ENCODE results near the gene ZNF700.
"Not testable (repeated sequence)": the region's sequence is repeated elsewhere in the genome, so short reads cannot be mapped to it uniquely, and the experiment has no call there.

The ZNF700 gene

GRCh38 chr19:11963566-11964355, 38.9 kb downstream of the ZNF700 start:
- DNase-seq (ENCODE audit: insufficient read length, low spot score) (peak; percentile 42), FAIRE-seq (no peak)
- TF ChIP-seq POLR2A (IDR thresholded peaks at IDR 0.05; ENCODE audit: low read depth, low read length): no peak

- FAIRE-seq: no peak
- no peak for TF ChIP-seq POLR2A (IDR thresholded peaks at IDR 0.05; ENCODE audit: low read depth, low read length)
- DNase-seq (ENCODE audit: insufficient read length, low spot score): no peak
These were observed 39.6 kb downstream of the ZNF700 start for GRCh38 chr19:11964496-11964857.

- DNase-seq (ENCODE audit: insufficient read length, low spot score) (peak; percentile 66), FAIRE-seq (no peak)
- TF ChIP-seq POLR2A (IDR thresholded peaks at IDR 0.05; ENCODE audit: low read depth, low read length): no peak
These were observed 40.1 kb downstream of the ZNF700 start, which contains the start of gene ZNF763 for GRCh38 chr19:11964858-11965645. Gene ZNF763, plus strand, starts transcription at chr19:11965040. Its CDS starts 169 bp downstream, at chr19:11965209.

- DNase-seq (ENCODE audit: insufficient read length, low spot score) (no peak), FAIRE-seq (no peak)
- TF ChIP-seq POLR2A (IDR thresholded peaks at IDR 0.05; ENCODE audit: low read depth, low read length): no peak
These were observed 45.3 kb downstream of the ZNF700 start for GRCh38 chr19:11970174-11970573.

GRCh38 chr19:11971041-11971440, 46.1 kb downstream of the ZNF700 start:
- FAIRE-seq (no peak), DNase-seq (ENCODE audit: insufficient read length, low spot score) (no peak)
- TF ChIP-seq POLR2A (IDR thresholded peaks at IDR 0.05; ENCODE audit: low read depth, low read length): no peak

GRCh38 chr19:11973019-11973810, 48.3 kb downstream of the ZNF700 start:
- FAIRE-seq: no peak
- no peak for TF ChIP-seq POLR2A (IDR thresholded peaks at IDR 0.05; ENCODE audit: low read depth, low read length)
- no peak for DNase-seq (ENCODE audit: insufficient read length, low spot score)

- no peak for TF ChIP-seq POLR2A (IDR thresholded peaks at IDR 0.05; ENCODE audit: low read depth, low read length)
- FAIRE-seq: no peak
- DNase-seq (ENCODE audit: insufficient read length, low spot score): no peak
These were observed 53.7 kb downstream of the ZNF700 start for GRCh38 chr19:11978492-11979100.

- no peak for FAIRE-seq
- TF ChIP-seq POLR2A (IDR thresholded peaks at IDR 0.05; ENCODE audit: low read depth, low read length): no peak
- no peak for DNase-seq (ENCODE audit: insufficient read length, low spot score)
These were observed 54.6 kb downstream of the ZNF700 start for GRCh38 chr19:11979527-11979926.

GRCh38 chr19:11982526-11982925, 57.6 kb downstream of the ZNF700 start:
- no peak for DNase-seq (ENCODE audit: insufficient read length, low spot score)
- TF ChIP-seq POLR2A (IDR thresholded peaks at IDR 0.05; ENCODE audit: low read depth, low read length): no peak
- no peak for FAIRE-seq

GRCh38 chr19:11984986-11985385, 60.1 kb downstream of the ZNF700 start:
- no peak for DNase-seq (ENCODE audit: insufficient read length, low spot score)
- no peak for FAIRE-seq
- TF ChIP-seq POLR2A (IDR thresholded peaks at IDR 0.05; ENCODE audit: low read depth, low read length): no peak

- FAIRE-seq (no peak), DNase-seq (ENCODE audit: insufficient read length, low spot score) (no peak)
- no peak for TF ChIP-seq POLR2A (IDR thresholded peaks at IDR 0.05; ENCODE audit: low read depth, low read length)
These were observed 61.8 kb downstream of the ZNF700 start for GRCh38 chr19:11986754-11987153.

- TF ChIP-seq POLR2A (IDR thresholded peaks at IDR 0.05; ENCODE audit: low read depth, low read length): peak; percentile 53
- DNase-seq (ENCODE audit: insufficient read length, low spot score) (peak; percentile 83), FAIRE-seq (peak; percentile 52)
These were observed 62.7 kb downstream of the ZNF700 start for GRCh38 chr19:11987405-11988281.

GRCh38 chr19:11989112-11989456, 64.2 kb downstream of the ZNF700 start:
- FAIRE-seq (no peak), DNase-seq (ENCODE audit: insufficient read length, low spot score) (no peak)
- no peak for TF ChIP-seq POLR2A (IDR thresholded peaks at IDR 0.05; ENCODE audit: low read depth, low read length)

GRCh38 chr19:11991921-11992320, 67.0 kb downstream of the ZNF700 start:
- not testable (repeated sequence) for FAIRE-seq

More at GRCh38 chr19:11991921-11992320, 67.0 kb downstream of the ZNF700 start:
- not testable (repeated sequence) for DNase-seq (ENCODE audit: insufficient read length, low spot score)

Measured in H54 (cell line).